IMR-90 (cell line): ENCODE measurements around the gene NCAPD3. TPM values are rescaled to one million over a fixed set of nuclear protein-coding genes. Genes with fewer than 3 reads are reported as not detected.

Experiments used
- ATAC-seq: fragments of 200-7000 bp; cut with Tn5 transposase; 2 replicates; pipeline ENCODE4 v1.9.1; 2020; ENCODE audit warnings: low read depth, mild to moderate bottlenecking, moderate library complexity
- BruUV-seq: library from RNA; stranded (reverse); fragments of 400-500 nt; replicated peaks from 2 replicates; lab custom pipeline; 2021; lab: Mats Ljungman, UMichigan
- CTCF ChIA-PET: fragments of 300-600 bp; formaldehyde crosslinking; extraction: SDS; loops from one replicate; lab custom pipeline; 2021; ENCODE audit warnings: antibody characterized with exemption; lab: Yijun Ruan, JAX
- POLR2A ChIA-PET: fragments of 300-600 bp; sonication (Branson Sonifier 250); formaldehyde crosslinking; loops from one replicate; lab custom pipeline; 2022; ENCODE audit warnings: antibody characterized with exemption; ENCODE audit not compliant: unreplicated experiment; lab: Charles Lee
- DNase-seq: peaks from one replicate; pipeline ENCODE4 v3.0.0; 2013
- H2AFZ ChIP-seq: replicated peaks from 2 replicates; pipeline ENCODE3; 2013; ENCODE audit warnings: low read length, mild to moderate bottlenecking; ENCODE audit not compliant: poor library complexity
- H2AK5ac ChIP-seq: 2 replicates; pipeline ENCODE4 v1.6.1; 2013; ENCODE audit warnings: low read depth, low read length, inconsistent platforms
- H2AK9ac ChIP-seq: replicated peaks from 2 replicates; pipeline ENCODE3; 2013; ENCODE audit warnings: mild to moderate bottlenecking, low read depth, low read length, moderate library complexity; ENCODE audit not compliant: poor library complexity
- H2BK120ac ChIP-seq: 2 replicates; pipeline ENCODE4 v1.6.1; 2013; ENCODE audit warnings: low read depth, low read length, inconsistent platforms
- H2BK15ac ChIP-seq: 3 replicates; pipeline ENCODE4 v1.6.1; 2013; ENCODE audit warnings: low read depth, low read length, inconsistent platforms
- H2BK20ac ChIP-seq: 2 replicates; pipeline ENCODE4 v1.6.1; 2013; ENCODE audit warnings: low read depth, mild to moderate bottlenecking, inconsistent platforms, low read length, moderate library complexity
- H2BK5ac ChIP-seq: 2 replicates; pipeline ENCODE4 v1.6.1; 2013; ENCODE audit warnings: mild to moderate bottlenecking, low read depth, low read length, inconsistent platforms; ENCODE audit not compliant: poor library complexity, severe bottlenecking
- H3K14ac ChIP-seq: replicated peaks from 2 replicates; pipeline ENCODE4 v1.6.1; 2013; ENCODE audit warnings: low read depth, low read length, inconsistent platforms
- H3K18ac ChIP-seq: 2 replicates; pipeline ENCODE4 v1.6.1; 2013; ENCODE audit warnings: low read depth, low read length, control low read depth
- H3K23ac ChIP-seq: 2 replicates; pipeline ENCODE4 v1.6.1; 2013; ENCODE audit warnings: low read depth, low read length, inconsistent platforms
- H3K27ac ChIP-seq: 2 replicates; pipeline ENCODE4 v1.5.1; 2013; ENCODE audit warnings: mild to moderate bottlenecking, control low read depth, low read length; ENCODE audit not compliant: insufficient read depth
- H3K27me3 ChIP-seq: 2 replicates; pipeline ENCODE4 v1.6.1; 2013; ENCODE audit warnings: low read length; ENCODE audit not compliant: control insufficient read depth, insufficient read depth
- H3K36me3 ChIP-seq: 2 replicates; pipeline ENCODE4 v1.6.1; 2013; ENCODE audit warnings: low read length, mixed read lengths; ENCODE audit not compliant: control insufficient read depth, insufficient read depth
- H3K4ac ChIP-seq: 2 replicates; pipeline ENCODE4 v1.6.1; 2013; ENCODE audit warnings: low read depth, low read length, inconsistent platforms
- H3K4me1 ChIP-seq: 2 replicates; pipeline ENCODE4 v1.6.1; 2013; ENCODE audit warnings: low read length, mixed read lengths; ENCODE audit not compliant: control insufficient read depth, insufficient read depth
- H3K4me2 ChIP-seq: 2 replicates; pipeline ENCODE4 v1.6.1; 2013; ENCODE audit warnings: low read depth, mild to moderate bottlenecking, control low read depth, low read length, moderate library complexity
- H3K4me3 ChIP-seq: 2 replicates; pipeline ENCODE4 v1.5.1; 2013; ENCODE audit warnings: low read depth, mild to moderate bottlenecking, control low read depth, low read length, moderate library complexity; ENCODE audit not compliant: insufficient read depth
- H3K56ac ChIP-seq: 2 replicates; pipeline ENCODE4 v1.6.1; 2013; ENCODE audit warnings: low read length, inconsistent platforms; ENCODE audit not compliant: insufficient read depth; ENCODE audit errors: extremely low read depth
- H3K79me1 ChIP-seq, 2 experiments: 2 replicates each; pipeline ENCODE4 v1.6.1; 2013; ENCODE audit warnings: low read length in 2 of 2, inconsistent platforms in 1 of 2, low read depth in 1 of 2
- H3K9ac ChIP-seq: 2 replicates; pipeline ENCODE4 v1.6.1; 2013; ENCODE audit warnings: low read depth, low read length, control low read depth
- H3K9me1 ChIP-seq: 2 replicates; pipeline ENCODE4 v1.6.1; 2013; ENCODE audit warnings: low read length, inconsistent platforms; ENCODE audit not compliant: insufficient read depth
- H3K9me3 ChIP-seq: 2 replicates; pipeline ENCODE4 v1.6.1; 2013; ENCODE audit warnings: low read length; ENCODE audit not compliant: control insufficient read depth, insufficient read depth
- H4K20me1 ChIP-seq: 2 replicates; pipeline ENCODE4 v1.6.1; 2013; ENCODE audit warnings: low read length, inconsistent platforms; ENCODE audit not compliant: insufficient read depth
- H4K5ac ChIP-seq: 2 replicates; pipeline ENCODE4 v1.6.1; 2013; ENCODE audit warnings: mild to moderate bottlenecking, low read depth, low read length, control low read depth
- H4K8ac ChIP-seq, 2 experiments: 2 replicates each; pipeline ENCODE4 v1.6.1; 2013; ENCODE audit warnings: low read depth in 2 of 2, low read length in 2 of 2, control low read depth in 1 of 2, inconsistent platforms in 1 of 2
- H4K91ac ChIP-seq: 2 replicates; pipeline ENCODE4 v1.6.1; 2013; ENCODE audit warnings: low read depth, low read length, inconsistent platforms; ENCODE audit not compliant: insufficient read depth
- MAZ ChIP-seq: IDR thresholded peaks from 2 replicates; pipeline ENCODE4 v1.6.1; 2012; ENCODE audit warnings: low read depth, mild to moderate bottlenecking, low read length, improper control_type of control experiment, moderate library complexity, borderline replicate concordance
- NFE2L2 ChIP-seq: fragments of 150-350 bp; IDR thresholded peaks from 2 replicates; pipeline ENCODE4 v1.6.1; 2016; ENCODE audit warnings: low read depth, mild to moderate bottlenecking, low read length
- RAD21 ChIP-seq: IDR thresholded peaks from 2 replicates; pipeline ENCODE4 v1.6.1; 2012; ENCODE audit warnings: low read length, improper control_type of control experiment
- RCOR1 ChIP-seq: IDR thresholded peaks from 2 replicates; pipeline ENCODE4 v1.6.1; 2012; ENCODE audit warnings: mild to moderate bottlenecking, low read length, improper control_type of control experiment; ENCODE audit not compliant: insufficient replicate concordance
- RFX5 ChIP-seq: IDR thresholded peaks from 2 replicates; pipeline ENCODE4 v1.8.0; 2012; ENCODE audit warnings: low read depth, mild to moderate bottlenecking, low read length, moderate library complexity
- SMC3 ChIP-seq: fragments of 150-350 bp; IDR thresholded peaks from 2 replicates; pipeline ENCODE4 v1.6.1; 2016; ENCODE audit warnings: low read depth, mild to moderate bottlenecking, antibody characterized with exemption, low read length, moderate library complexity
- USF2 ChIP-seq: fragments of 150-350 bp; IDR thresholded peaks from 2 replicates; pipeline ENCODE4 v1.6.1; 2017; ENCODE audit warnings: mild to moderate bottlenecking, antibody characterized with exemption, low read length, low read depth
- WGBS, 2 experiments: methylation state at CpG; one replicate each; pipeline versions ENCODE4 v1.1.5 to v1.1.7; 2013; ENCODE audit warnings: missing lambda C conversion rate in 2 of 2; ENCODE audit not compliant: insufficient read length in 1 of 2; ENCODE audit errors: extremely low coverage in 2 of 2; 5-methylcytosine and 5-hydroxymethylcytosine counted together
- dilution Hi-C: fragments of 300-500 bp; cut with HindIII; formaldehyde crosslinking; loops from one replicate; pipeline ENCODE4 v1.14.3; 2018; ENCODE audit warnings: low sequenced_read_pairs; ENCODE audit not compliant: unreplicated experiment
- in situ Hi-C: fragments of 300-500 bp; cut with MboI; formaldehyde crosslinking; loops from 3 replicates; pipeline ENCODE4 v1.14.3; 2019; ENCODE audit warnings: low sequenced_read_pairs, inconsistent platforms, mixed read lengths
- intact Hi-C: fragments of 100-400 bp; cut with micrococcal nuclease; formaldehyde crosslinking; loops from 2 replicates; pipeline ENCODE4 v1.10.0; 2022
- polyA plus RNA-seq, 3 experiments: library from polyadenylated mRNA; depleted of rRNA; stranded (reverse); fragments of >200 nt; gene quantifications; 2 replicates each; pipeline ENCODE4 v1.2.3, GENCODE V29; 2012; ENCODE audit warnings: low replicate concordance in 1 of 3
- total RNA-seq: library from RNA; depleted of rRNA; stranded (reverse); fragments of >200 nt; gene quantifications from 2 replicates; pipeline ENCODE4 v1.2.3, GENCODE V29; 2012
- TF ChIP-seq, protein P1 (sequence below): fragments of 150-350 bp; IDR thresholded peaks from 2 replicates; pipeline ENCODE4 v1.6.1; 2016; ENCODE audit warnings: low read depth, mild to moderate bottlenecking, low read length, moderate library complexity, borderline replicate concordance

NCAPD3 gene
- total and polyA plus RNA-seq, 2 of the 4 experiments (the other 2 are of a cell fraction) = 18.0 to 19.2 TPM

DNA sequence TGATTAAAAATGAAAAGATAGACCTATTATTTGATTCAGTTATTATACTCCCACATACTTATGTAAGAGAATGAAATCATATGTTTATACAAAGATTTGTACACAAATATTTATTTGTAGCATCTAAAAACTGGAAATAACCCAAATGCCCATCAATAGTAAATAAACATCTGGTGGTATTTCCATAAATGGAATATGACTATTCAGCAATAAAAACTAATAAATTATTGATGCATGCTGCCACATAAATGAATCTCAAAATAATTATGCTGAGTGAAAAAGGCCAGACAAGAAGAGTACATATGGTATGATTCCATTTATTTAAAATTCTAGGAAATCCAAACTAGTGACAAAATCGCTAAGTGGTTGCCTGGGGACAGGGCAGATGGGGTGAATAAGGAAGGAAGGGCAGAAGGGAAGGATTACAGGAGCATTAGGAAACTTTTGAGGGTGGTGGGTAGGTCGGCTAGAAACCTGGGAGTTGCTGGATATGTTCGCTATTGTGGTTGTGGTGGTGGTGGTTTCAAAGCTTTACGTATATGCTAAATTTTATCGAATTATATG lies 113.4 kb downstream of the NCAPD3 start:
- Histone ChIP-seq H4K5ac (no peak overlapping the region), H3K27ac (no peak overlapping the region), H3K4me1 (no peaks in the 10 kb centered on the region), H3K18ac (no peak overlapping the region), H3K27me3 (no peaks in the 10 kb centered on the region), H3K4ac (no peak overlapping the region), H2BK15ac (no peak overlapping the region), H2AFZ (no peak overlapping the region), H2BK120ac (no peak overlapping the region), H3K9ac (no peak overlapping the region), H2BK5ac (no peak overlapping the region), H3K79me1 (peaks cover 0 to 6% of the 10 kb centered on the region in 2 experiments; a peak in 3 of 4 replicates), H3K14ac (no peak overlapping the region), H2AK9ac (no peak overlapping the region), H3K9me1 (no peaks in the 10 kb centered on the region), H3K9me3 (no peaks in the 10 kb centered on the region), H4K8ac (no peak overlapping the region), H4K20me1 (no peaks in the 10 kb centered on the region; the same call in 1 of the 2 replicates), H3K56ac (no peak overlapping the region), H3K23ac (no peak overlapping the region), H2BK20ac (no peak overlapping the region), H3K4me2 (no peak overlapping the region), H3K36me3 (no peaks in the 10 kb centered on the region), H3K4me3 (no peak overlapping the region), H4K91ac (no peak overlapping the region), H2AK5ac (no peak overlapping the region)
- dilution Hi-C loops (no loop called here), intact Hi-C loops (no loop called here), in situ Hi-C loops (no loop called here)
- DNase-seq (no peak), ATAC-seq (no peak)
- ChIA-PET CTCF (no interaction called here), POLR2A (no interaction called here)
- no peak for TF ChIP-seq USF2
- no peak for TF ChIP-seq SMC3
- no peak for TF ChIP-seq RCOR1
- TF ChIP-seq MAZ = no peak
- no peak for TF ChIP-seq RAD21
- TF ChIP-seq NFE2L2 = no peak
- TF ChIP-seq, protein P1, sequence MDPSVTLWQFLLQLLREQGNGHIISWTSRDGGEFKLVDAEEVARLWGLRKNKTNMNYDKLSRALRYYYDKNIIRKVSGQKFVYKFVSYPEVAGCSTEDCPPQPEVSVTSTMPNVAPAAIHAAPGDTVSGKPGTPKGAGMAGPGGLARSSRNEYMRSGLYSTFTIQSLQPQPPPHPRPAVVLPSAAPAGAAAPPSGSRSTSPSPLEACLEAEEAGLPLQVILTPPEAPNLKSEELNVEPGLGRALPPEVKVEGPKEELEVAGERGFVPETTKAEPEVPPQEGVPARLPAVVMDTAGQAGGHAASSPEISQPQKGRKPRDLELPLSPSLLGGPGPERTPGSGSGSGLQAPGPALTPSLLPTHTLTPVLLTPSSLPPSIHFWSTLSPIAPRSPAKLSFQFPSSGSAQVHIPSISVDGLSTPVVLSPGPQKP = no peak
- TF ChIP-seq RFX5 = no peak
- BruUV-seq = no TSS peak
- WGBS, 2 experiments = no CpG with 5 or more reads among the region's 5 CpGs
